MG63 (cell line): Measurements from ENCODE around the gene KRT26. TPM values are rescaled to one million over a fixed set of nuclear protein-coding genes. Genes with fewer than 3 reads are reported as not detected.
"Not testable (repeated sequence)": the region's sequence is repeated elsewhere in the genome, so short reads cannot be mapped to it uniquely, and the experiment has no call there.

Source experiments
- DNase-seq: peaks from one replicate; pipeline ENCODE4 v3.0.0-alpha.2; 2020
- H3K27me3 ChIP-seq: fragments of 250-450 bp; sonication (Bioruptor Pico); 2 replicates; pipeline ENCODE4 v1.5.1; 2020; ENCODE audit warnings: mild to moderate bottlenecking, moderate library complexity
- H3K36me3 ChIP-seq: fragments of 250-450 bp; sonication (Bioruptor Pico); 2 replicates; pipeline ENCODE4 v1.5.1; 2020; ENCODE audit warnings: mild to moderate bottlenecking, moderate library complexity
- H3K4me3 ChIP-seq: fragments of 250-450 bp; sonication (Bioruptor Pico); 2 replicates; pipeline ENCODE4 v1.5.1; 2020; ENCODE audit warnings: mild to moderate bottlenecking, moderate library complexity
- H3K9me3 ChIP-seq: fragments of 250-450 bp; sonication (Bioruptor Pico); 2 replicates; pipeline ENCODE4 v1.5.1; 2020; ENCODE audit warnings: mild to moderate bottlenecking, moderate library complexity
- total RNA-seq: library from RNA; depleted of rRNA; stranded (reverse); fragments of >200 nt; shearing (Covaris generic); gene quantifications from 2 replicates; pipeline ENCODE4 v1.2.3, GENCODE V29; 2014; ENCODE audit warnings: low replicate concordance; rRNA removed

KRT26 gene
- total RNA-seq = not detected in 2 replicates

- H3K27me3 ChIP-seq = peaks cover 28% of the 10 kb centered on the region
- H3K36me3 ChIP-seq = no peaks in the 10 kb centered on the region
- no peak for DNase-seq
- no peaks in the 10 kb centered on the region for H3K9me3 ChIP-seq
- H3K4me3 ChIP-seq = no peak within 1 kb of the TSS
Observed at GRCh38 chr17:40772101-40772500, at the start of gene KRT26. TSS of gene KRT26 (minus strand) at chr17:40772201. CDS start at chr17:40772113, 88 bp downstream.

- no peaks in the 10 kb centered on the region for H3K9me3 ChIP-seq
- no peak overlapping the region for H3K4me3 ChIP-seq
- no peaks in the 10 kb centered on the region for H3K27me3 ChIP-seq
- H3K36me3 ChIP-seq = peaks cover 16% of the 10 kb centered on the region
- no peak for DNase-seq
Observed at GRCh38 chr17:40821536-40821935, 49.5 kb upstream of the KRT26 start.

- H3K4me3 ChIP-seq = peak overlapping the region; percentile 85
Observed at GRCh38 chr17:40820228-40820838, 48.3 kb upstream of the KRT26 start.

GRCh38 chr17:40819528-40820125 lies 47.6 kb upstream of the KRT26 start:
- Histone ChIP-seq H3K9me3 (no peaks in the 10 kb centered on the region), H3K4me3 (peak overlapping the region; percentile 85), H3K27me3 (no peaks in the 10 kb centered on the region), H3K36me3 (peaks cover 16% of the 10 kb centered on the region)
- DNase-seq = no peak

More at GRCh38 chr17:40820228-40820838, 48.3 kb upstream of the KRT26 start:
- Histone ChIP-seq H3K27me3 (no peaks in the 10 kb centered on the region), H3K9me3 (no peaks in the 10 kb centered on the region), H3K36me3 (peaks cover 16% of the 10 kb centered on the region)
- DNase-seq = no peak

GRCh38 chr17:40818733-40819527 lies 46.9 kb upstream of the KRT26 start:
- Histone ChIP-seq H3K36me3 (peaks cover 16% of the 10 kb centered on the region), H3K9me3 (no peaks in the 10 kb centered on the region), H3K27me3 (no peaks in the 10 kb centered on the region), H3K4me3 (peak overlapping the region; percentile 85)
- DNase-seq = peak; percentile 90

- H3K27me3 ChIP-seq = no peaks in the 10 kb centered on the region
- no peak for DNase-seq
Observed at GRCh38 chr17:40818343-40818732, 46.3 kb upstream of the KRT26 start.

GRCh38 chr17:40817103-40817682 lies 45.2 kb upstream of the KRT26 start:
- no peak overlapping the region; the same call in 1 of the 2 replicates for H3K4me3 ChIP-seq
- H3K9me3 ChIP-seq = no peaks in the 10 kb centered on the region
- H3K27me3 ChIP-seq = no peaks in the 10 kb centered on the region
- DNase-seq = no peak
- peaks cover 16% of the 10 kb centered on the region for H3K36me3 ChIP-seq

More at GRCh38 chr17:40818343-40818732, 46.3 kb upstream of the KRT26 start:
- Histone ChIP-seq H3K4me3 (peak overlapping the region; percentile 69), H3K9me3 (no peaks in the 10 kb centered on the region), H3K36me3 (peaks cover 16% of the 10 kb centered on the region)

GRCh38 chr17:40816569-40816968 lies 44.6 kb upstream of the KRT26 start:
- no peaks in the 10 kb centered on the region for H3K27me3 ChIP-seq
- DNase-seq = no peak
- peaks cover 16% of the 10 kb centered on the region for H3K36me3 ChIP-seq
- H3K4me3 ChIP-seq = no peak overlapping the region
- H3K9me3 ChIP-seq = no peaks in the 10 kb centered on the region

- Histone ChIP-seq H3K27me3 (no peaks in the 10 kb centered on the region), H3K4me3 (no peak overlapping the region), H3K36me3 (peaks cover 16% of the 10 kb centered on the region), H3K9me3 (no peaks in the 10 kb centered on the region)
- no peak for DNase-seq
Observed at GRCh38 chr17:40815381-40815780, 43.4 kb upstream of the KRT26 start.

- H3K9me3 ChIP-seq, DNase-seq, H3K4me3 ChIP-seq, H3K27me3 ChIP-seq: not testable (repeated sequence)
- peaks cover 16% of the 10 kb centered on the region for H3K36me3 ChIP-seq
Observed at GRCh38 chr17:40814657-40815056, 42.7 kb upstream of the KRT26 start.

- no peak overlapping the region for H3K4me3 ChIP-seq
Observed at GRCh38 chr17:40813804-40814203, 41.8 kb upstream of the KRT26 start.

GRCh38 chr17:40812639-40813038 lies 40.6 kb upstream of the KRT26 start:
- H3K36me3 ChIP-seq = peaks cover 10% of the 10 kb centered on the region
- H3K27me3 ChIP-seq = no peaks in the 10 kb centered on the region

More at GRCh38 chr17:40813804-40814203, 41.8 kb upstream of the KRT26 start:
- no peak for DNase-seq
- Histone ChIP-seq H3K36me3 (peaks cover 16% of the 10 kb centered on the region), H3K27me3 (no peaks in the 10 kb centered on the region), H3K9me3 (no peaks in the 10 kb centered on the region)

GRCh38 chr17:40810494-40810893 lies 38.5 kb upstream of the KRT26 start:
- Histone ChIP-seq H3K27me3 (no peaks in the 10 kb centered on the region), H3K4me3 (no peak overlapping the region), H3K36me3 (no peaks in the 10 kb centered on the region)

More at GRCh38 chr17:40812639-40813038, 40.6 kb upstream of the KRT26 start:
- no peak for DNase-seq
- no peak overlapping the region for H3K4me3 ChIP-seq
- no peaks in the 10 kb centered on the region for H3K9me3 ChIP-seq

GRCh38 chr17:40809721-40810421 lies 37.9 kb upstream of the KRT26 start:
- Histone ChIP-seq H3K36me3 (no peaks in the 10 kb centered on the region), H3K9me3 (no peaks in the 10 kb centered on the region), H3K4me3 (no peak overlapping the region), H3K27me3 (no peaks in the 10 kb centered on the region)
- no peak for DNase-seq

More at GRCh38 chr17:40810494-40810893, 38.5 kb upstream of the KRT26 start:
- no peaks in the 10 kb centered on the region for H3K9me3 ChIP-seq
- no peak for DNase-seq

- Histone ChIP-seq H3K27me3 (no peaks in the 10 kb centered on the region), H3K9me3 (no peaks in the 10 kb centered on the region), H3K36me3 (no peaks in the 10 kb centered on the region), H3K4me3 (no peak overlapping the region)
- DNase-seq = no peak
Observed at GRCh38 chr17:40806131-40806530, 34.1 kb upstream of the KRT26 start.

- H3K4me3 ChIP-seq = no peak overlapping the region
- H3K27me3 ChIP-seq = no peaks in the 10 kb centered on the region
- H3K9me3 ChIP-seq = no peaks in the 10 kb centered on the region
- peak; percentile 73 for DNase-seq
- H3K36me3 ChIP-seq = no peaks in the 10 kb centered on the region
Observed at GRCh38 chr17:40803617-40804082, 31.6 kb upstream of the KRT26 start.
